Adrenal gland (tissue), 12 donors: Measurements from ENCODE around the gene MAGI1. TPM values are rescaled to one million over a fixed set of nuclear protein-coding genes. Genes with fewer than 3 reads are reported as not detected.

Experiments used
- DNase-seq, 7 donors: peaks; one replicate each; pipeline ENCODE4 v3.0.0-alpha.2; 2019 to 2020
- H3K27ac ChIP-seq, 5 donors: fragments of 200-600 bp; sonication (generic) in 4 of 5; 1 replicate in 3 of 5; 2 replicates in 2 of 5; pipeline versions ENCODE4 v1.5.1 to v1.8.0; 2016 to 2020; ENCODE audit warnings: mild to moderate bottlenecking in 1 of 5
- H3K27me3 ChIP-seq: fragments of 200-600 bp; 2 replicates; pipeline ENCODE4 v1.8.0; 2021
- H3K36me3 ChIP-seq, 2 donors: fragments of 200-600 bp; replicated peaks in 1 of 2; 1 replicate in 1 of 2; 2 replicates in 1 of 2; pipeline versions ENCODE4 v1.5.1 to v1.8.0; 2018 to 2022
- H3K4me1 ChIP-seq, 2 donors: fragments of 200-600 bp; replicated peaks in 1 of 2; 1 replicate in 1 of 2; 2 replicates in 1 of 2; pipeline versions ENCODE4 v1.5.1 to v1.8.0; 2018 to 2021
- H3K4me3 ChIP-seq, 4 donors: fragments of 200-600 bp; sonication (generic) in 3 of 4; one replicate each; pipeline ENCODE4 v1.5.1; 2016 to 2018
- H3K9me3 ChIP-seq, 3 donors: fragments of 200-600 bp; sonication (generic) in 1 of 3; replicated peaks in 1 of 3; 1 replicate in 2 of 3; 2 replicates in 1 of 3; pipeline versions ENCODE4 v1.5.1 to v1.8.0; 2016 to 2021
- CTCF ChIP-seq, 6 experiments: fragments of 450-650 bp in 4 of 6; fragments of 200-600 bp in 2 of 6; sonication (generic) in 1 of 6; IDR thresholded peaks; 1 replicate in 5 of 6; 2 replicates in 1 of 6; pipeline versions ENCODE4 v1.5.1 to v1.8.0; 2016 to 2021; ENCODE audit warnings: antibody characterized with exemption in 6 of 6, mild to moderate bottlenecking in 2 of 6, moderate library complexity in 1 of 6
- POLR2A ChIP-seq, 2 donors: fragments of 450-650 bp; IDR thresholded peaks; one replicate each; pipeline ENCODE4 v1.6.1; 2017; ENCODE audit warnings: antibody characterized with exemption in 2 of 2, mild to moderate bottlenecking in 2 of 2, moderate library complexity in 1 of 2
- WGBS, 4 donors: extraction: QIAGEN DNeasy Blood & Tissue Kit in 2 of 4; methylation state at CpG; one replicate each; pipeline versions ENCODE4 v1.1.5 to v1.1.7; 2013 to 2017; 5-methylcytosine and 5-hydroxymethylcytosine counted together
- intact Hi-C, 2 donors: fragments of 100-400 bp; cut with DNase I; formaldehyde crosslinking; loops; one replicate each; pipeline versions ENCODE4 v1.14.1 to v1.15.0; 2022 to 2023
- polyA plus RNA-seq, 3 donors: library from polyadenylated mRNA; stranded (reverse); fragments of 200-250 nt in 2 of 3; fragments of 350-450 nt in 1 of 3; fragmentation: Illumina TruSeq in 1 of 3; extraction: RNeasy Lipid Tissue Mini Kit (QIAGEN cat#74804) in 1 of 3; gene quantifications; one replicate each; pipeline ENCODE4 v1.2.3, GENCODE V29; 2013 to 2014
- total RNA-seq, 9 donors: library from RNA; depleted of rRNA in 4 of 9; stranded (reverse); fragments of >200 nt in 4 of 9; fragments of 120-200 nt in 1 of 9; fragmentation: NEBNext Ultra II Directional in 1 of 9; extraction: Animal tissue kit (Norgen Biotek cat#: 25700) in 1 of 9; gene quantifications; one replicate each; pipeline versions ENCODE4 v1.1.0 to v1.2.4, GENCODE V29; 2013 to 2023
- donor health status: healthy with polysubstance abuse.
- donor health status: Bipolar disorder and iron deficiency.
- donor health status: DM: yes; HTN: yes; CAD: no.
- donor health status: DM: no; HTN: no; CAD: no.
- donor health status: DM: no; HTN: no; CAD: no.
- donor health status: DM: yes; HTN: yes; CAD: no.

The MAGI1 gene
- total and polyA plus RNA-seq, 12 donors, result 4.8 to 31.6 (median 18.5) TPM

- DNase-seq, result peak; percentile 33 to 80 (median 53)
- no peaks in the 10 kb centered on the region for H3K9me3 ChIP-seq
- intact Hi-C loops, result no loop called here
- no peak overlapping the region for H3K4me3 ChIP-seq
- peak overlapping the region in 3 of 5 donors; percentile 20 to 67 (median 51) for H3K27ac ChIP-seq
- TF ChIP-seq POLR2A (IDR thresholded peaks at IDR 0.05) (no peak), CTCF (IDR thresholded peaks at IDR 0.05) (no peak)
- 14 to 20% (median 19%) methylated on average over 2 of the region's 2 CpGs for whole genome bisulfite sequencing, 4 donors
- H3K36me3 ChIP-seq, result no peaks in the 10 kb centered on the region
- H3K27me3 ChIP-seq, result no peaks in the 10 kb centered on the region
- H3K4me1 ChIP-seq, result peaks cover 6 to 19% of the 10 kb centered on the region in 2 donors
Measured at GRCh38 chr3:65729555-65729954, 309.2 kb downstream of the MAGI1 start.

- WGBS, 4 donors, result 62 to 83% (median 73%) methylated on average over 2 of the region's 2 CpGs
- no peak for TF ChIP-seq POLR2A (IDR thresholded peaks at IDR 0.05)
- TF ChIP-seq CTCF (IDR thresholded peaks at IDR 0.05), result no peak
- intact Hi-C loops, result no loop called here
Measured at GRCh38 chr3:65728138-65728537, 310.6 kb downstream of the MAGI1 start.

GRCh38 chr3:65723985-65724384 is 314.7 kb downstream of the MAGI1 start:
- Histone ChIP-seq H3K27me3 (no peaks in the 10 kb centered on the region), H3K36me3 (no peaks in the 10 kb centered on the region), H3K9me3 (no peaks in the 10 kb centered on the region), H3K4me1 (peaks cover 0 to 4% of the 10 kb centered on the region in 2 donors), H3K4me3 (no peak overlapping the region), H3K27ac (no peak overlapping the region)
- intact Hi-C loops, result no loop called here
- 70 to 94% (median 74%) methylated on average over 1 of the region's 1 CpG for WGBS, 4 donors
- DNase-seq, result no peak
- TF ChIP-seq CTCF (IDR thresholded peaks at IDR 0.05) (no peak), POLR2A (IDR thresholded peaks at IDR 0.05) (no peak)

More at GRCh38 chr3:65728138-65728537, 310.6 kb downstream of the MAGI1 start:
- no peaks in the 10 kb centered on the region for H3K27me3 ChIP-seq
- H3K4me1 ChIP-seq, result peaks cover 6 to 19% of the 10 kb centered on the region in 2 donors
- no peaks in the 10 kb centered on the region for H3K36me3 ChIP-seq
- H3K4me3 ChIP-seq, result no peak overlapping the region
- no peak for DNase-seq
- H3K9me3 ChIP-seq, result no peaks in the 10 kb centered on the region
- no peak overlapping the region for H3K27ac ChIP-seq

GRCh38 chr3:65723011-65723410 is 315.7 kb downstream of the MAGI1 start:
- no peaks in the 10 kb centered on the region for H3K4me1 ChIP-seq
- intact Hi-C loops, result no loop called here
- no peaks in the 10 kb centered on the region for H3K27me3 ChIP-seq
- TF ChIP-seq POLR2A (IDR thresholded peaks at IDR 0.05) (no peak), CTCF (IDR thresholded peaks at IDR 0.05) (no peak)
- no peaks in the 10 kb centered on the region for H3K36me3 ChIP-seq
- H3K4me3 ChIP-seq, result no peak overlapping the region
- DNase-seq, result no peak
- H3K9me3 ChIP-seq, result no peaks in the 10 kb centered on the region
- H3K27ac ChIP-seq, result no peak overlapping the region
- 94 to 99% (median 95%) methylated on average over 3 of the region's 3 CpGs for WGBS, 4 donors
